ENCODE data around the gene MECP2.

The MECP2 gene

GRCh38 chrX:154033848-154034247 is 63.7 kb downstream of the MECP2 start:
- no peak for DNase-seq (ENCODE audit: low read depth)

- DNase-seq (ENCODE audit: low read depth), result no peak
Observed at GRCh38 chrX:154032653-154033052, 64.9 kb downstream of the MECP2 start.

- DNase-seq (ENCODE audit: low read depth), result no peak
Observed at GRCh38 chrX:154032160-154032559, 65.4 kb downstream of the MECP2 start.

- DNase-seq (ENCODE audit: low read depth), result no peak
Observed at GRCh38 chrX:154030715-154031305, 66.7 kb downstream of the MECP2 start.

GRCh38 chrX:154030266-154030665 is 67.3 kb downstream of the MECP2 start:
- DNase-seq (ENCODE audit: low read depth), result no peak

- DNase-seq (ENCODE audit: low read depth), result no peak
Observed at GRCh38 chrX:154029439-154029838, 68.1 kb downstream of the MECP2 start.

- no peak for DNase-seq (ENCODE audit: low read depth)
Observed at GRCh38 chrX:154028502-154029184, 68.9 kb downstream of the MECP2 start.

GRCh38 chrX:154027986-154028385 is 69.5 kb downstream of the MECP2 start:
- no peak for DNase-seq (ENCODE audit: low read depth)

GRCh38 chrX:154027022-154027402 is 70.5 kb downstream of the MECP2 start:
- no peak for DNase-seq (ENCODE audit: low read depth)

GRCh38 chrX:154026136-154027021 is 71.1 kb downstream of the MECP2 start:
- no peak for DNase-seq (ENCODE audit: low read depth)

GRCh38 chrX:154025230-154025629 is 72.3 kb downstream of the MECP2 start:
- no peak for DNase-seq (ENCODE audit: low read depth)

- no peak for DNase-seq (ENCODE audit: low read depth)
Observed at GRCh38 chrX:154024271-154024670, 73.2 kb downstream of the MECP2 start.

GRCh38 chrX:154023276-154024000 is 74.1 kb downstream of the MECP2 start:
- no peak for DNase-seq (ENCODE audit: low read depth)

- no peak for DNase-seq (ENCODE audit: low read depth)
Observed at GRCh38 chrX:154022108-154022507, 75.4 kb downstream of the MECP2 start.

GRCh38 chrX:154021131-154021611 is 76.3 kb downstream of the MECP2 start:
- DNase-seq (ENCODE audit: low read depth), result no peak

GRCh38 chrX:154020536-154021115 is 76.9 kb downstream of the MECP2 start:
- DNase-seq (ENCODE audit: low read depth), result no peak

- DNase-seq (ENCODE audit: low read depth), result no peak
Observed at GRCh38 chrX:154019633-154020528, 77.6 kb downstream of the MECP2 start, which contains the start of gene IRAK1. TSS of gene IRAK1 (minus strand) at chrX:154019902. CDS start at chrX:154019812, 90 bp downstream.

- no peak for DNase-seq (ENCODE audit: low read depth)
Observed at GRCh38 chrX:154019061-154019621, 78.4 kb downstream of the MECP2 start.

GRCh38 chrX:154018518-154019060 is 78.9 kb downstream of the MECP2 start:
- DNase-seq (ENCODE audit: low read depth), result no peak

Measured in fibroblast of the conjunctiva (primary cell).